ENCODE data around the gene GRK5.

The GRK5 gene

DNA sequence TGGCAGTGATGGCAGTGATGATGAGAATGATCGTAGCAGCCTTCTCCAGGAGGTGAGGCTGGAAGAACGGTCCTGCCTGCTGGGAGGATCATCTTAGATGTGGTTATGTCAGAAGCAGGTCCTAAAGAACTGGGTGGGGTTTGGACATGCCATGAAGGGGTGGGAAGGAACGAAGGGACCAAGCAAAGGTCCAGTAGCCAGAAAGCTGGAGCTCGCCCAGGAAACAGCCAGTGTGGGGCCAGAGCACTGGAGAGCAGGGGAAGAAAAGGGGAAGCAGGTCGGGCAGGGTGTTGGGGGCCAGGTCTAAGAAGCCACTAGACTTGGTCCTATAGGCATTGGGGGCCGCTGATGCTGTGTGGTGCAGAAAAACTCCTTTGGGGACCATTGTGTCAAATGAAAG is 207.8 kb downstream of the GRK5 start:
- no peak for DNase-seq (ENCODE audit: low spot score)
- TF ChIP-seq, protein P1, sequence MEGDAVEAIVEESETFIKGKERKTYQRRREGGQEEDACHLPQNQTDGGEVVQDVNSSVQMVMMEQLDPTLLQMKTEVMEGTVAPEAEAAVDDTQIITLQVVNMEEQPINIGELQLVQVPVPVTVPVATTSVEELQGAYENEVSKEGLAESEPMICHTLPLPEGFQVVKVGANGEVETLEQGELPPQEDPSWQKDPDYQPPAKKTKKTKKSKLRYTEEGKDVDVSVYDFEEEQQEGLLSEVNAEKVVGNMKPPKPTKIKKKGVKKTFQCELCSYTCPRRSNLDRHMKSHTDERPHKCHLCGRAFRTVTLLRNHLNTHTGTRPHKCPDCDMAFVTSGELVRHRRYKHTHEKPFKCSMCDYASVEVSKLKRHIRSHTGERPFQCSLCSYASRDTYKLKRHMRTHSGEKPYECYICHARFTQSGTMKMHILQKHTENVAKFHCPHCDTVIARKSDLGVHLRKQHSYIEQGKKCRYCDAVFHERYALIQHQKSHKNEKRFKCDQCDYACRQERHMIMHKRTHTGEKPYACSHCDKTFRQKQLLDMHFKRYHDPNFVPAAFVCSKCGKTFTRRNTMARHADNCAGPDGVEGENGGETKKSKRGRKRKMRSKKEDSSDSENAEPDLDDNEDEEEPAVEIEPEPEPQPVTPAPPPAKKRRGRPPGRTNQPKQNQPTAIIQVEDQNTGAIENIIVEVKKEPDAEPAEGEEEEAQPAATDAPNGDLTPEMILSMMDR (conservative IDR thresholded peaks at IDR 0.05; ENCODE audit: low read depth) = no peak
- no peak overlapping the region for H3K27ac ChIP-seq
- POLR2A ChIA-PET (ENCODE audit: low non-redundant PET) = no interaction called here
- CTCF ChIA-PET = interaction anchor here (0.5 to 1.7 kb wide), 4 partner anchors 152 to 216 kb away, joined by 3 to 7 read pairs (median 3); no protein-coding TSS in a partner anchor

DNA sequence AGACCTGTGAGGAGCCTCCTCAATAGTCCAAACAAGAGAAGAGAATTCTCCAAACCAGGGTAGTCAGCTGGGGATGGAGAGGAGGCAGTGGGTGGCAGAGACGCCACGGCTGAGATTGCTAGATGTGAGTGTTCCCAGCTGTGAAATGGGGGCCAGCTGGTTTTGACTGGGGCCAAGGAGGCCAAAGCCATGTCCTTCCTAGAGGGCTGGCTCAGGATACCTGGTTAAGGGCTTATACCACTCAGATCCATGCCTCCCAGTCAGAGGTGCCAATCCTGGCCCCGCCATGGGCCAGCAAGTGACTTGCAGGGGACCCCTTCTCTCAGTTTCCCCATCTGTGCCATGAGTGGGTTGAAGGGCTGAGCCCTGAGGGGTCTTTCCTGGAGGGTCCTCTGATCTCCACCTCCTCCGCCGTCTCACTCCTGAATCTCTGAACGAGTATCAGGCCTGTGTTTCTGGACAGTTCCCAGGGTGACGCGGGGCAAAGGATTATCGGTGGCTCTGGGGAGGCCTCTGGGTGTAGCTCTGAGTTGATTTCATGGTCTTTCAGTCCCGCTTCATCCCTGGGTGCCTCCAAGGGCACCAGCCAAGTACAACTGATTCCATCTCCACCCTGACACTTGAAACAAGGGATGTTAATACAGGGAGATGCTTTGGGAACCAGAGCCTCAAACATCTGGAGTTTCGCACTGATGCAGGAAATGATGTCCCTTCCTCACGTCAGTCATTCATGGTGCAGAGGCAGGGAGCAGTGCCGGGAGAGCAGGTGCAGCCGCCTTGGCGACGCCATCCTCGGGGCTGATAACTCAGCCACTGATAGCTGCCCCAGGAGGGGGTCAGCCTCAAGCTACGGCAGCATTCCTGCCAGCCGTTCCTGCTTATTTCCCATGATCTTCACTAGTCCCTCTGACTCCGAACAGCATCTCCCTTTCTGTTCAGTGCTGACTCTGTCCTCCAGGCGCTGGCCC is 208.4 kb downstream of the GRK5 start:
- no peak for DNase-seq (ENCODE audit: low spot score)
- POLR2A ChIA-PET (ENCODE audit: low non-redundant PET) = no interaction called here
- CTCF ChIA-PET = interaction anchor here (0.5 to 1.7 kb wide), 10 partner anchors 9 to 216 kb away, joined by 3 to 10 read pairs (median 4); partner anchors contain the start of gene GRK5
- TF ChIP-seq, protein P1 (conservative IDR thresholded peaks at IDR 0.05; ENCODE audit: low read depth) = no peak
- no peak overlapping the region for H3K27ac ChIP-seq

DNA sequence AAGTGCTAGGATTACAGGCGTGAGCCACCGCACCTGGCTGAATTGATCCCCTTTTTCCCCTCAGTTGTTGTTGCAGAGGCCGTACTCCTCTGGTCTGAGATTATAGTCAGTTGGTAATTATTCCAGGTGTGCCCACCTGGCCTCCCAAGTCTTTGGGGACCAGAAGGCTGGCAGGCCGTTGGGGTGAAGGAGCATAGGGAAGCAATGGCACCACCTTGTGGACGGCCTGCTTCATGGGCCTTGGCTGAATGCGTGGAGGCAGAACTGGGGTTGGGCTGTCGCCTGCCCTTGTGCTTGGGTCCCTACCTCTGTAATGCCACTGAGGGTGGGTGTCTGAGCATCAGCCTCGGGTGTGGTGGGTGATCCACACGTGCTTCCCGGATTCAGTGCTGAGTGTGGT is 209.5 kb downstream of the GRK5 start:
- ChIA-PET POLR2A (ENCODE audit: low non-redundant PET) (no interaction called here), CTCF (interaction anchor here (0.6 to 1.9 kb wide), 6 partner anchors 10 to 218 kb away, joined by 3 to 14 read pairs (median 6); partner anchors contain the start of gene GRK5)
- DNase-seq (ENCODE audit: low spot score) = peak; percentile 87
- TF ChIP-seq, protein P1 (conservative IDR thresholded peaks at IDR 0.05; ENCODE audit: low read depth) = peak; percentile 71
- no peak overlapping the region for H3K27ac ChIP-seq

DNA sequence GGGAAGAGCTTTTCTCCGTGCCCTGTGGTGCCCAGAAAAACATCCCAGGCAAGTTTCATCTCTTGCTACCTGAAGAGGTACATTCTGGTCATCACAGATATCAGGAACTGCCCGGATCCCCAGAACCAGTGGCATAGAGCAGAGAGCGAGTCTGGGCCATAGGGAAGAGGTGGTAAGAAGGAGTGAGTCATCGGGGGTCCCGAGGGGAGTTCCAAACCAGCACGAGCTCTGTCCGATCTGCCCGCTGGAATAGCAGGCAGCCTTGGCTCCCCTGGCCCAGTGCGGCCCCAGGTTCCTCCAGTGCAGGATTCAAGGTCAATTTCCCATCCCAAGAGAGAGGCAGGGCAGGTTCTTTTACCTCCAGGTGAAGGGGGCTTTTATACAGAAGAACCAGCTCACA is 210.5 kb downstream of the GRK5 start:
- DNase-seq (ENCODE audit: low spot score) = no peak
- CTCF ChIA-PET = interaction anchor here (0.5 to 3.4 kb wide), 5 partner anchors 28 to 219 kb away, joined by 3 to 27 read pairs (median 12); partner anchors contain the start of gene GRK5
- TF ChIP-seq, protein P1 (conservative IDR thresholded peaks at IDR 0.05; ENCODE audit: low read depth) = no peak
- POLR2A ChIA-PET (ENCODE audit: low non-redundant PET) = interaction anchor here (1.2 kb wide), 1 partner anchor 211 kb away, joined by 3 read pairs; the partner anchor contains the start of gene GRK5
- H3K27ac ChIP-seq = no peak overlapping the region

DNA sequence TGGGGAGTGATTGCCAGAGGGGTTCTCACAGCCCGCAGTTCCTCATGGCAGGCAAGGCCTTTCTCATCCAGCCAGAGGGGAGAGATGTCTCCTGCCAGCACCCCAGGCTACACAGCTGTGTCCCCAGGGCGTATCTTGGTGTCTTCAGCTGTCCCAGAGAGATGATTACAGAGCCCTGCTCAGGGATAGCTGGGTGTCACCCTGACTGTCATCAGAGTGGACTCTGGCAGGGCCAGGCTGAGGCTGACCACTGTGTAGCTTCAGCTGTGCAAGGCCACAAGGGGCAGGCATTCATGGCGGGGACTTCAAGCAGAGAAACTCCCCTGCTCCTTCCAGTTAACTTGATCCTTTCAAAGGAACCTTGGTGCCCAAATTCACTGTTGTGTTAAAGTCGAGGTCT is 211.0 kb downstream of the GRK5 start:
- ChIA-PET CTCF (interaction anchor here (0.5 to 3.4 kb wide), 6 partner anchors 27 to 219 kb away, joined by 3 to 27 read pairs (median 8); partner anchors contain the start of gene GRK5), POLR2A (ENCODE audit: low non-redundant PET) (interaction anchor here (1.2 kb wide), 1 partner anchor 211 kb away, joined by 3 read pairs; the partner anchor contains the start of gene GRK5)
- no peak overlapping the region for H3K27ac ChIP-seq
- TF ChIP-seq, protein P1 (conservative IDR thresholded peaks at IDR 0.05; ENCODE audit: low read depth) = no peak
- no peak for DNase-seq (ENCODE audit: low spot score)

DNA sequence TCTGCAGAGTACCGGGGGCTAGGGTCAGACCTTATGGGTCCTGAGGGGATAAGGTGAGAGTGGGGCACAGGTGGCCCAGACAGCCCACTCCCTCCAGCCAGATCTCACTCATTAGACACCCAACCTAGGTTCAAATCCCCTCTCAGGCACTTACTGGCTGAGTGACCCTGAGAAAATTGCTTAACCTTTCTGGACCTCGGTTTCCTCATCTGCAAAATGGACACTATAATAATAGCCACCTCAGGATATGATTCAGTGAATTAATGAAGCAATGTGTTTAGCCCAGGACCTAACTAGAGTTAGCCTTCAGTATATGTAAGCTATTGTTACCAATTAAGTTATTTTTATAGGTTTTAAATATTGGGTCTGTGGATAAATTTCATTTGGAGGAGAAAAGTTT is 212.6 kb downstream of the GRK5 start:
- TF ChIP-seq, protein P1 (conservative IDR thresholded peaks at IDR 0.05; ENCODE audit: low read depth) = no peak
- POLR2A ChIA-PET (ENCODE audit: low non-redundant PET) = no interaction called here
- DNase-seq (ENCODE audit: low spot score) = no peak
- CTCF ChIA-PET = interaction anchor here (0.6 to 3.4 kb wide), 5 partner anchors 9 to 221 kb away, joined by 3 to 27 read pairs (median 3); partner anchors contain the start of gene GRK5
- no peak overlapping the region for H3K27ac ChIP-seq
